Right lobe of liver (tissue), 6 donors: ENCODE results near the gene ERCC6L2. TPM values are rescaled to one million over a fixed set of nuclear protein-coding genes. Genes with fewer than 3 reads are reported as not detected.
A peak's percentile ranks its signal among the peaks of the same experiment; 100 is the strongest.

Experiments
- ATAC-seq, 4 donors: fragments of 200-7000 bp; cut with Tn5 transposase; one replicate each; pipeline ENCODE4 v1.9.1; 2020; ENCODE audit warnings: mild to moderate bottlenecking in 4 of 4, moderate library complexity in 4 of 4
- DNase-seq, 3 donors: peaks; one replicate each; pipeline ENCODE4 v3.0.0-alpha.2; 2020
- H3K27ac ChIP-seq, 3 donors: fragments of 200-600 bp; one replicate each; pipeline ENCODE4 v1.8.0; 2022
- H3K27me3 ChIP-seq, 2 donors: fragments of 200-600 bp; one replicate each; pipeline ENCODE4 v1.8.0; 2022
- H3K36me3 ChIP-seq, 4 donors: fragments of 200-600 bp; sonication (generic) in 1 of 4; one replicate each; pipeline versions ENCODE4 v1.5.1 to v1.8.0; 2017 to 2022; ENCODE audit warnings: control low read depth in 1 of 4
- H3K4me1 ChIP-seq, 4 donors: fragments of 200-600 bp; sonication (generic) in 1 of 4; one replicate each; pipeline versions ENCODE4 v1.5.1 to v1.8.0; 2017 to 2022; ENCODE audit warnings: control low read depth in 1 of 4
- H3K4me3 ChIP-seq, 3 donors: fragments of 200-600 bp; one replicate each; pipeline ENCODE4 v1.8.0; 2022
- H3K9me3 ChIP-seq, 4 donors: fragments of 200-600 bp; sonication (generic) in 1 of 4; one replicate each; pipeline versions ENCODE4 v1.5.1 to v1.8.0; 2017 to 2022; ENCODE audit warnings: control low read depth in 1 of 4
- CTCF ChIP-seq, 4 donors: fragments of 200-600 bp in 3 of 4; fragments of 450-650 bp in 1 of 4; IDR thresholded peaks; one replicate each; pipeline versions ENCODE4 v1.5.1 to v1.8.0; 2016 to 2022; ENCODE audit warnings: antibody characterized with exemption in 4 of 4, mild to moderate bottlenecking in 2 of 4
- POLR2A ChIP-seq: fragments of 450-650 bp; IDR thresholded peaks from one replicate; pipeline ENCODE4 v1.6.1; 2017; ENCODE audit warnings: antibody characterized with exemption, mild to moderate bottlenecking
- WGBS: methylation state at CpG from one replicate; pipeline ENCODE4 v1.1.6; 2018; ENCODE audit warnings: low coverage, low lambda C conversion rate; ENCODE audit not compliant: insufficient coverage; ENCODE audit errors: missing lambda C conversion rate; 5-methylcytosine and 5-hydroxymethylcytosine counted together
- intact Hi-C, 2 donors: fragments of 100-400 bp; cut with DNase I; formaldehyde crosslinking; loops; one replicate each; pipeline versions ENCODE4 v1.11.2 to v1.14.1; 2022
- total RNA-seq, 6 experiments: library from RNA; depleted of rRNA in 2 of 6; stranded (reverse); fragments of >200 nt in 2 of 6; fragmentation: NEBNext Ultra II Directional in 3 of 6; extraction: Animal tissue kit (Norgen Biotek cat#: 25700) in 3 of 6; gene quantifications; one replicate each; pipeline versions ENCODE4 v1.1.0 to v1.2.4, GENCODE V29; 2016 to 2023
- donor health status: DM: no; HTN: yes; CAD: no.
- donor health status: DM: no; HTN: no; CAD: no.
- donor health status: DM: no; HTN: no; CAD: no.
- donor health status: DM: no; HTN: yes; CAD: no.
- donor health status: DM: no; HTN: yes; CAD: no.

ERCC6L2 gene
- total RNA-seq, 6 experiments from 2014 or later, result 11.5 to 21.1 (median 17.2) TPM

- no peak for ATAC-seq
- TF ChIP-seq CTCF (IDR thresholded peaks at IDR 0.05) (no peak), POLR2A (no peak)
- peaks cover 0 to 28% (median 9%) of the 10 kb centered on the region in 4 donors for H3K4me1 ChIP-seq
- no peaks in the 10 kb centered on the region for H3K27me3 ChIP-seq
- H3K36me3 ChIP-seq, result peaks cover 0 to 6% (median 0%) of the 10 kb centered on the region in 4 donors
- WGBS, result 93% methylated on average over 3 of the region's 9 CpGs
- H3K9me3 ChIP-seq, result no peaks in the 10 kb centered on the region
- intact Hi-C loops, result no loop called here
- no peak for DNase-seq
- H3K27ac ChIP-seq, result no peak overlapping the region
- no peak overlapping the region for H3K4me3 ChIP-seq
Observed at GRCh38 chr9:96006296-96006879, 130.9 kb downstream of the ERCC6L2 start.

GRCh38 chr9:96006961-96007360 lies 131.5 kb downstream of the ERCC6L2 start:
- no peak overlapping the region for H3K4me3 ChIP-seq
- no peak for TF ChIP-seq POLR2A
- TF ChIP-seq CTCF (IDR thresholded peaks at IDR 0.05), result no peak
- ATAC-seq, result no peak
- H3K27me3 ChIP-seq, result no peaks in the 10 kb centered on the region
- intact Hi-C loops, result no loop called here
- peaks cover 0 to 28% (median 9%) of the 10 kb centered on the region in 4 donors for H3K4me1 ChIP-seq
- no peaks in the 10 kb centered on the region for H3K9me3 ChIP-seq
- H3K27ac ChIP-seq, result no peak overlapping the region
- no peak for DNase-seq
- peaks cover 0 to 6% (median 0%) of the 10 kb centered on the region in 4 donors for H3K36me3 ChIP-seq

GRCh38 chr9:96008502-96009222 lies 133.2 kb downstream of the ERCC6L2 start:
- intact Hi-C loops, result no loop called here
- peaks cover 0 to 14% (median 0%) of the 10 kb centered on the region in 4 donors for H3K36me3 ChIP-seq
- 19% methylated on average over 8 of the region's 12 CpGs for WGBS
- ATAC-seq (peak; percentile 83 to 93 (median 84)), DNase-seq (peak in 1 of 3 donors; percentile 82)
- H3K27ac ChIP-seq, result peak overlapping the region in 1 of 3 donors; percentile 48
- H3K4me3 ChIP-seq, result no peak overlapping the region
- H3K27me3 ChIP-seq, result no peaks in the 10 kb centered on the region
- peaks cover 0 to 28% (median 9%) of the 10 kb centered on the region in 4 donors for H3K4me1 ChIP-seq
- H3K9me3 ChIP-seq, result no peaks in the 10 kb centered on the region
- no peak for TF ChIP-seq POLR2A
- TF ChIP-seq CTCF (IDR thresholded peaks at IDR 0.05), result no peak

GRCh38 chr9:96009223-96009602 lies 133.7 kb downstream of the ERCC6L2 start:
- ATAC-seq (peak in 2 of 4 donors; percentile 15 to 25), DNase-seq (no peak)
- H3K4me3 ChIP-seq, result no peak overlapping the region
- H3K36me3 ChIP-seq, result peaks cover 0 to 14% (median 0%) of the 10 kb centered on the region in 4 donors
- H3K9me3 ChIP-seq, result no peaks in the 10 kb centered on the region
- H3K4me1 ChIP-seq, result peaks cover 0 to 28% (median 9%) of the 10 kb centered on the region in 4 donors
- intact Hi-C loops, result no loop called here
- H3K27ac ChIP-seq, result peak overlapping the region in 1 of 3 donors; percentile 47
- no peaks in the 10 kb centered on the region for H3K27me3 ChIP-seq
- 19% methylated on average over 1 of the region's 2 CpGs for WGBS
- no peak for TF ChIP-seq POLR2A
